Esophagus (tissue), 2 donors: Measurements from ENCODE around the gene LCT. TPM values are rescaled to one million over a fixed set of nuclear protein-coding genes. Genes with fewer than 3 reads are reported as not detected.

Experiments used
- H3K27ac ChIP-seq, 2 donors: one replicate each; pipeline ENCODE4 v1.5.1; 2013; ENCODE audit warnings: low read depth in 2 of 2, mild to moderate bottlenecking in 2 of 2, inconsistent platforms in 1 of 2, low read length in 1 of 2, moderate library complexity in 1 of 2
- H3K27me3 ChIP-seq, 2 donors: one replicate each; pipeline ENCODE4 v1.6.1; 2013; ENCODE audit warnings: low read length in 2 of 2, control low read depth in 1 of 2, mild to moderate bottlenecking in 1 of 2; ENCODE audit not compliant: insufficient read depth in 2 of 2, control insufficient read depth in 1 of 2
- H3K36me3 ChIP-seq, 2 donors: one replicate each; pipeline ENCODE4 v1.6.1; 2013; ENCODE audit warnings: low read length in 1 of 2; ENCODE audit not compliant: control insufficient read depth in 2 of 2, insufficient read depth in 2 of 2
- H3K4me1 ChIP-seq, 2 donors: one replicate each; pipeline ENCODE4 v1.6.1; 2013; ENCODE audit warnings: low read length in 1 of 2; ENCODE audit not compliant: control insufficient read depth in 2 of 2, insufficient read depth in 2 of 2
- H3K4me3 ChIP-seq, 2 donors: one replicate each; pipeline ENCODE4 v1.5.1; 2013; ENCODE audit warnings: low read length in 2 of 2, mild to moderate bottlenecking in 2 of 2, low read depth in 1 of 2, moderate library complexity in 1 of 2
- H3K9me3 ChIP-seq, 2 donors: one replicate each; pipeline ENCODE4 v1.6.1; 2013; ENCODE audit warnings: mild to moderate bottlenecking in 2 of 2, low read depth in 1 of 2, low read length in 1 of 2, moderate library complexity in 1 of 2; ENCODE audit not compliant: control insufficient read depth in 2 of 2, insufficient read depth in 1 of 2
- WGBS, 2 donors: extraction: QIAGEN DNeasy Blood & Tissue Kit; methylation state at CpG; one replicate each; pipeline ENCODE4 v1.1.7; 2013; 5-methylcytosine and 5-hydroxymethylcytosine counted together
- polyA plus RNA-seq, 2 donors: library from polyadenylated mRNA; stranded (reverse); fragments of 200-250 nt; gene quantifications; one replicate each; pipeline ENCODE4 v1.2.3, GENCODE V29; 2013
- donor health status: healthy with polysubstance abuse.
- donor health status: Bipolar disorder and iron deficiency.

Gene LCT
- polyA plus RNA-seq, 2 donors: 0.01 TPM; not detected in 1

GRCh38 chr2:135762530-135762929 lies 74.5 kb downstream of the LCT start:
- Histone ChIP-seq H3K36me3 (peaks cover 17 to 18% of the 10 kb centered on the region in 2 donors), H3K27me3 (no peaks in the 10 kb centered on the region), H3K4me1 (no peaks in the 10 kb centered on the region), H3K9me3 (no peaks in the 10 kb centered on the region), H3K4me3 (no peak overlapping the region), H3K27ac (no peak overlapping the region)
- WGBS, 2 donors: 91 to 98% methylated on average over 1 of the region's 1 CpG

- Histone ChIP-seq H3K27ac (no peak overlapping the region), H3K36me3 (peaks cover 13 to 17% of the 10 kb centered on the region in 2 donors), H3K9me3 (no peaks in the 10 kb centered on the region), H3K27me3 (no peaks in the 10 kb centered on the region), H3K4me3 (no peak overlapping the region), H3K4me1 (no peaks in the 10 kb centered on the region)
These were observed 75.0 kb downstream of the LCT start for GRCh38 chr2:135762022-135762421.

GRCh38 chr2:135756692-135757091 lies 80.3 kb downstream of the LCT start:
- H3K36me3 ChIP-seq: peaks cover 8 to 10% of the 10 kb centered on the region in 2 donors
- no peak overlapping the region for H3K27ac ChIP-seq
- H3K9me3 ChIP-seq: no peaks in the 10 kb centered on the region
- WGBS, 2 donors: 97 to 100% methylated on average over 1 of the region's 1 CpG
- no peaks in the 10 kb centered on the region for H3K4me1 ChIP-seq
- no peaks in the 10 kb centered on the region for H3K27me3 ChIP-seq
- no peak overlapping the region for H3K4me3 ChIP-seq

GRCh38 chr2:135755573-135755972 lies 81.4 kb downstream of the LCT start:
- H3K4me3 ChIP-seq: no peak overlapping the region
- H3K36me3 ChIP-seq: peaks cover 2 to 5% of the 10 kb centered on the region in 2 donors
- no peaks in the 10 kb centered on the region for H3K4me1 ChIP-seq
- no peaks in the 10 kb centered on the region for H3K9me3 ChIP-seq
- WGBS, 2 donors: 94 to 98% methylated on average over 2 of the region's 2 CpGs
- no peaks in the 10 kb centered on the region for H3K27me3 ChIP-seq
- H3K27ac ChIP-seq: no peak overlapping the region

GRCh38 chr2:135745545-135745944 lies 91.4 kb downstream of the LCT start:
- peaks cover 0 to 4% of the 10 kb centered on the region in 2 donors for H3K4me1 ChIP-seq
- H3K4me3 ChIP-seq: no peak overlapping the region
- WGBS, 2 donors: 70 to 79% methylated on average over 4 of the region's 4 CpGs
- H3K36me3 ChIP-seq: peaks cover 0 to 3% of the 10 kb centered on the region in 2 donors
- no peaks in the 10 kb centered on the region for H3K27me3 ChIP-seq
- H3K27ac ChIP-seq: no peak overlapping the region
- no peaks in the 10 kb centered on the region for H3K9me3 ChIP-seq

- no peaks in the 10 kb centered on the region for H3K27me3 ChIP-seq
- no peaks in the 10 kb centered on the region for H3K9me3 ChIP-seq
- WGBS, 2 donors: 74 to 76% methylated on average over 5 of the region's 5 CpGs
- H3K27ac ChIP-seq: no peak overlapping the region
- H3K4me1 ChIP-seq: peaks cover 0 to 4% of the 10 kb centered on the region in 2 donors
- H3K36me3 ChIP-seq: peaks cover 0 to 3% of the 10 kb centered on the region in 2 donors
- H3K4me3 ChIP-seq: no peak overlapping the region
These were observed 92.1 kb downstream of the LCT start for GRCh38 chr2:135744760-135745314.

GRCh38 chr2:135743860-135744259 lies 93.1 kb downstream of the LCT start:
- Histone ChIP-seq H3K4me3 (no peak overlapping the region), H3K27ac (no peak overlapping the region), H3K9me3 (no peaks in the 10 kb centered on the region), H3K4me1 (peaks cover 0 to 4% of the 10 kb centered on the region in 2 donors), H3K27me3 (no peaks in the 10 kb centered on the region), H3K36me3 (peaks cover 0 to 3% of the 10 kb centered on the region in 2 donors)
- WGBS, 2 donors: 62 to 74% methylated on average over 1 of the region's 1 CpG

GRCh38 chr2:135742325-135742757 lies 94.6 kb downstream of the LCT start:
- no peaks in the 10 kb centered on the region for H3K36me3 ChIP-seq
- H3K9me3 ChIP-seq: no peaks in the 10 kb centered on the region
- H3K4me3 ChIP-seq: peak overlapping the region; percentile 91 to 99
- H3K27ac ChIP-seq: peak overlapping the region; percentile 97 to 99
- 0 to 1% methylated on average over 34 of the region's 34 CpGs for WGBS, 2 donors
- peaks cover 0 to 4% of the 10 kb centered on the region in 2 donors for H3K4me1 ChIP-seq
- H3K27me3 ChIP-seq: no peaks in the 10 kb centered on the region

- WGBS, 2 donors: 1% methylated on average over 92 to 93 of the region's 93 CpGs
- Histone ChIP-seq H3K36me3 (no peaks in the 10 kb centered on the region), H3K9me3 (no peaks in the 10 kb centered on the region), H3K27ac (peak within 1 kb of the TSS; percentile 97 to 99), H3K27me3 (no peaks in the 10 kb centered on the region), H3K4me3 (peak within 1 kb of the TSS; percentile 91 to 99), H3K4me1 (peaks cover 0 to 4% of the 10 kb centered on the region in 2 donors)
These were observed 95.3 kb downstream of the LCT start, which contains the start of gene UBXN4 for GRCh38 chr2:135741395-135742324. Gene UBXN4, plus strand, starts transcription at chr2:135741855. Its CDS starts 75 bp downstream, at chr2:135741930.
